Measurements from ENCODE around the gene FGG.

FGG gene

GRCh38 chr4:154612472-154613414 lies at the start of gene FGG:
TSS of gene FGG (minus strand) at chr4:154612656. CDS start at chr4:154612609, 47 bp downstream.
- no peak for DNase-seq (ENCODE audit: low read depth in 2 of 2)

DNA sequence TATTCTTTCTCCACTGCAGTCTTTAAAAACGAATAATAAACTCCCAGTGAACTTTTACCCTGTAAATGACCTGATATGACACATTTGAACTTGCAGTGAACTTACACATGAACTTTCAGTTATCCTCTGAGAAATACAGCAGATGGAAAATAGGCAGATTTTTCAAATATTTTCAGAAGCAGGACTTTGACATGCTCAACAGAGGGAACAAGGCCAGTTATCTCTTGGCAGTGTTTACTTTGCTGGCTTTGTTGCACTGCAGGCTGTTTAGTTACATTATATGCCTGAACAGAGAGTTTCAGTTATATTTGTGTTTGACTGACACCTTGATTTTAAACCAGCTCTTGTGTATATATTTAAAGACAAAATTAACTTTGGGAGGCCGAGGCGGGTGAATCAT lies 47.6 kb upstream of the FGG start:
- no peak for DNase-seq (ENCODE audit: low read depth in 2 of 2)

- no peak for DNase-seq (ENCODE audit: low read depth in 2 of 2)
Observed at GRCh38 chr4:154658680-154659405, 46.4 kb upstream of the FGG start.

DNA sequence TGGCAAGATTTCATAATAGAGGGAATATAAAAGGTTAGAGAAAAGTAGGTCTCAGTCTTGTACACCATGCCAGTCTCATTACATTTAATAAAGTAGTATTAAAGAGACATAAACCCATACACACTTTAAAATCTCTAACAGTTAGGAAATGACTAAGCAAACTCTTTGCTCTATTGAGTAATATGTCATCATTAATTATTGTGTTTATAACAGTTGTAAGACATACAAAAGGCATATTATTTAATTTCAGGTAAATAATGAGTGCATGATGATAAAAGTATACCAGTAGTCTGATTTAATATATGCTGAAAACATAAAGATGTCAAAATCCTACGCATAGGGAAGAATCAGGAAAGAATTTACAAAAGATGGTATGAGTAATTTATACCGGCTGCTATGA lies 31.0 kb upstream of the FGG start:
- DNase-seq (ENCODE audit: low read depth in 2 of 2): no peak

GRCh38 chr4:154642373-154643009 lies 30.0 kb upstream of the FGG start:
- DNase-seq (ENCODE audit: low read depth in 2 of 2): no peak

GRCh38 chr4:154640999-154641398 lies 28.5 kb upstream of the FGG start:
- no peak for DNase-seq (ENCODE audit: low read depth in 2 of 2)

GRCh38 chr4:154634058-154634457 lies 21.6 kb upstream of the FGG start:
- DNase-seq (ENCODE audit: low read depth in 2 of 2): no peak

GRCh38 chr4:154631828-154632227 lies 19.4 kb upstream of the FGG start:
- no peak for DNase-seq (ENCODE audit: low read depth in 2 of 2)

- DNase-seq (ENCODE audit: low read depth in 2 of 2): no peak
Observed at GRCh38 chr4:154630324-154630723, 17.9 kb upstream of the FGG start.

DNA sequence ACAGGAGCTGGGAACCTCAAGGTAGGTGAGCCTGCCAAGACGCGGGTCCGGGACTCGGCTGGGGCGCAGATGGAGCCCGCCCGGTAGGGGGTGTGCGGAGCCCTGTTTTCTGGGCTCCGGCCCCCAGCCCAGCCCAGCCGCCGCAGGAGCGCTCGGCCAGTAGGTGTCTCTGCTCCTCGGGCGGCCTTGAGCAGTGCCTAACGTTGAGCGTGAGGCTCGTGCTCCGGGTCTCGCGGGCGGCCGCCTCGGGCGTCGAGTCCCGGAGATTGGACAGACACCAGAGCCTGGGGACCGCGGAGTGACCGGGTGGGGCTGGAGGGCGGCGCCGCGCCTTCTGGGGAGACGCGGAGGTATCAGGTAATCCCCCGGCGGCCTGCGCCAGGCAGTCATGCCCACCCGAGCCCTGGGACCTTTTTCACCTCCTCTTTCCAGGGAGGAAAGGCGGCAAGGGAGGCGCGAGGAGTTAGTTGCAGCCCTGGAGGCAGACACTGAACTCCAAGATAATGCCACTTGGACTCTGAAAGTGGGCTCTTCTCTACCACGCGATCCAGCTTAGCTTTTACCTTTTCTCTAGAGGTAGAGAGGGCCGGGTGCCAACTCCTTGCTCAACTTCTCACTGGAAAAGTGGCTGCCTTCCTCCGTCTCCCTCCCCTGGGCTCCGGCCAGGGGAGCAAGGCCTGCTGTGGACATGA lies 14.5 kb upstream of the FGG start:
- DNase-seq (ENCODE audit: low read depth in 2 of 2): no peak

- no peak for DNase-seq (ENCODE audit: low read depth in 2 of 2)
Observed at GRCh38 chr4:154625971-154626370, 13.5 kb upstream of the FGG start.

DNA sequence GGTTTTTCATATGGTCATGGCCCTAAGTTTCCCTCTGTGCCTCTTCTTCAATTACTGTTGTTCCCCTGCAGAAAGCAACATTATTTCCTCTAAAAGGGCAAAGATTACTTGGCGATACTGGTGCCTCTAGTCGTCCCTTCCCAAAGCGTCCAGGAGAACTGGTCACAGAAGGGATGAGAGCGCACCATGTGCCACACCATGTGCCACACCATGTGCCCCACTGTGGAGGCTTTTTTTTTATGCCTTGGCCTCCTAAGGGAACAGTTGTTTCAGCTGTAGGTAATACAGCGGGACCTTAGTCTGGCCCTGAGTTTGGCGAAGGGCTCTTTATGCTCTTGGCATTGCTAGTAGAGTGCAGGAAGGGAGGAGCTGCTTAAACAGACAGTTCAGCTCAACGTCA lies 11.5 kb upstream of the FGG start:
- DNase-seq (ENCODE audit: low read depth in 2 of 2): no peak

DNA sequence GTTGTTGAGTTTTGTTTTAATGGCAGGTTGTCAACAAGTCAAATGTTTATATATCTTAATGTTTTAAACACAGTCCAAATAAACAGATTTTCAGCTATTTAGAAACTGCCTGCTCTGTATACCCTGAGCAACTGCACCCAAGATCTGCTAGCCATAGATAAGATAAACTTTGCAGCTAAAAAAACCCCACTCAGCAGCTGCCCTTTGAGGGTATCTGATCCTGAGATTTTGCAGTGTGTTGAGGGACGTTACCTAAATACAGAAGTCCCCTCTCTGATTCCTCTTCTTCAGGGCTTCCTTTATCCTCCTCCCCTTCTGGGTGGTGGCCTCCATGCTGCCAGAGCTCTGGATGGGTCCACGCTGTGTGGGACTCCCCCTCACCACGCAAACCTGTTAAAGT lies 11.0 kb upstream of the FGG start:
- no peak for DNase-seq (ENCODE audit: low read depth in 2 of 2)

DNA sequence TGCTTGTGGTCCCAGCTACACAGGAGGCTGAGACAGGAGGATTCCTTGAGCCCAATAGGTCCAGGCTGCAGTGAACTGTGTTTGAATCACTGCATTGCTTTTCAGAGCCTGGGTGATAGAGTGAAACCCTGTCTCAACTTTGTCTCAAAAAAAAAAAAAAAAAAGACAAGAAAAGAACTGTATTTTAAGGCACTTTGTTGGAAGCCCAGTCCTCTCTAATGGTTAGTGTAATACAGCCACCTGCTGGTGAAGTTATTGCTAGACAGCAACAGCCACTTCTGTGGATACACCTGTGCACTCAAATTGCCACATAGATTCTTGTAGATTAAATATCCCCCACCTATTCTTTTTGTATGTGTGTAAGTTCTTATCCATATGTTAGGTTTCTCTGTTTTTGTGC lies 10.1 kb upstream of the FGG start:
- no peak for DNase-seq (ENCODE audit: low read depth in 2 of 2)

DNA sequence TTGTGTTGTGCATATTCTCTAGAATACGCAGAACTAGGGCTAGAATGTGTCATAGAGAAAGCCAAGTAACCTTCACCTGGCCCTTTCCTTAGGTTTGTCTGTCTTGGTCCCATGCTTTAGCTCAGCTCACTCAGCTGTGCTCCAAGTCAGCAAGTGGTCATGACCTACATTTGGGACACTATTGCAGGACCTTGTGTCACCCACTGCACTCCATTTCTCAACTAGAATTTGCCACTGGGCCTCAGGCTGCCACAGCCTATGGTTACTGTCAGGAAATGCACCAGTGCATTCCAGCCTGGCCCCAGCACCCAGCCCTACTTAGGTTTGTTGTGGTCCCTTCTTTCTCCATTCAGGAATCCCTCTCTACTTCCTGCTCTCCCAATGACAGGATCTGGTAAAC lies 7.7 kb upstream of the FGG start:
- DNase-seq (ENCODE audit: low read depth in 2 of 2): no peak

GRCh38 chr4:154618708-154619315 lies 6.4 kb upstream of the FGG start:
- no peak for DNase-seq (ENCODE audit: low read depth in 2 of 2)

- no peak for DNase-seq (ENCODE audit: low read depth in 2 of 2)
Observed at GRCh38 chr4:154617820-154618317, 5.4 kb upstream of the FGG start.

- no peak for DNase-seq (ENCODE audit: low read depth in 2 of 2)
Observed at GRCh38 chr4:154616731-154617130, 4.3 kb upstream of the FGG start.

- no peak for DNase-seq (ENCODE audit: low read depth in 2 of 2)
Observed at GRCh38 chr4:154616287-154616686, 3.8 kb upstream of the FGG start.

GRCh38 chr4:154615211-154615610 lies 2.8 kb upstream of the FGG start:
- no peak for DNase-seq (ENCODE audit: low read depth in 2 of 2)

DNA sequence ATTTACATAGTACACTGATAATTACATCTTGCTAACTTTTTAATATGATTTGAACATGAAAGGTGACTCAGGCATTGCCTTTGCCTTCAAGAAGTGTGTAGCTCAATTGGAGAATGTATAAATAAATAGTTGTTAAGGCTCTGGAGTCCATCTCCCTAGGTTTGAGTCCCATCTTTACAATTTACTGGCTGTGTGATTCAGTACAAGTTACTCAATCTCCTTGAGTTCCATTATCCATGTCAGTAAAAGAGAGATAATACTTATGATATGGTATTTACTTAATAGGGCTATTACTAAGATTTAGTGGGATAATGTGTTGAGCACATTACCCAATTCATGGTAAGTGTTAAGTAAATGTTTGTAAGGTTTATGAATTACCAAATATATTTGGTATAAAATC lies 1.9 kb upstream of the FGG start:
- DNase-seq (ENCODE audit: low read depth in 2 of 2): no peak
